A549 (cell line): ENCODE results near the gene PCNX4. TPM values are rescaled to one million over a fixed set of nuclear protein-coding genes. Genes with fewer than 3 reads are reported as not detected.

ENCODE experiments used
- ATAC-seq, 2 experiments: fragments of 200-7000 bp in 1 of 2; fragments of >200 bp in 1 of 2; cut with Nextera tagmentation in 1 of 2; cut with Tn5 transposase in 1 of 2; 3 replicates each; pipeline versions ENCODE4 v1.8.0 to v1.9.1; 2018 to 2020; ENCODE audit warnings: mild to moderate bottlenecking in 1 of 2, moderate library complexity in 1 of 2
- CTCF ChIA-PET: fragments of 300-600 bp; sonication (Branson Sonifier 250); formaldehyde crosslinking; extraction: SDS; loops from one replicate; lab custom pipeline; 2021; ENCODE audit warnings: antibody characterized with exemption, inconsistent platforms; lab: Yijun Ruan, JAX
- POLR2A ChIA-PET: fragments of 350-600 bp; formaldehyde crosslinking; extraction: SDS; loops from one replicate; lab custom pipeline; 2021; ENCODE audit warnings: antibody characterized with exemption, inconsistent platforms; lab: Yijun Ruan, JAX
- DNase-seq, 2 experiments: peaks; one replicate each; pipeline versions ENCODE4 v3.0.0 to v3.0.0-alpha.2; 2011 to 2016; ENCODE audit warnings: low read depth in 1 of 2, low spot score in 1 of 2
- FAIRE-seq: peaks from 2 replicates; lab custom pipeline; 2011; peaks lifted over from hg19 to GRCh38; lab: Jason Lieb, UNC
- H3K27ac ChIP-seq, 2 experiments: fragments of >200 bp; sonication (Bioruptor Twin); formaldehyde crosslinking; 3 replicates each; pipeline ENCODE4 v1.5.1; 2016 to 2017
- H3K4me1 ChIP-seq: fragments of >200 bp; sonication (Bioruptor Twin); formaldehyde crosslinking; 3 replicates; pipeline ENCODE4 v1.6.1; 2016
- H3K4me2 ChIP-seq: fragments of >200 bp; sonication (Bioruptor Twin); formaldehyde crosslinking; 3 replicates; pipeline ENCODE4 v1.6.1; 2016
- H3K4me3 ChIP-seq: fragments of >200 bp; sonication (Bioruptor Twin); formaldehyde crosslinking; 3 replicates; pipeline ENCODE4 v1.5.1; 2016
- H3K9me3 ChIP-seq: fragments of >200 bp; sonication (Bioruptor Twin); formaldehyde crosslinking; 3 replicates; pipeline ENCODE4 v1.6.1; 2016
- BCL3 ChIP-seq: fragments of >200 bp; sonication (Bioruptor Twin); formaldehyde crosslinking; IDR thresholded peaks from 3 replicates; pipeline ENCODE4 v1.6.1; 2016
- BHLHE40 ChIP-seq: IDR thresholded peaks from 2 replicates; pipeline ENCODE4 v1.6.1; 2012; ENCODE audit warnings: low read depth, low read length, inconsistent platforms
- CBX2 ChIP-seq: fragments of 200-600 bp; sonication (generic); IDR thresholded peaks from 2 replicates; pipeline ENCODE4 v1.6.1; 2016; ENCODE audit warnings: low read depth, mild to moderate bottlenecking, borderline replicate concordance
- CEBPB ChIP-seq, 2 experiments: fragments of >200 bp in 1 of 2; sonication (Bioruptor Twin) in 1 of 2; formaldehyde crosslinking in 1 of 2; IDR thresholded peaks; 2 replicates each; pipeline ENCODE4 v1.6.1; 2012 to 2016
- EHMT2 ChIP-seq: fragments of 200-600 bp; sonication (generic); IDR thresholded peaks from 2 replicates; pipeline ENCODE4 v1.6.1; 2016; ENCODE audit warnings: antibody characterized with exemption, low read depth, mild to moderate bottlenecking, moderate library complexity
- FOXS1 ChIP-seq: fragments of 250-450 bp; sonication (Bioruptor Pico); IDR thresholded peaks from 2 replicates; pipeline ENCODE4 v1.5.0; 2020; ENCODE audit warnings: mild to moderate bottlenecking, moderate library complexity
- HMGXB4 ChIP-seq: fragments of 250-450 bp; sonication (Bioruptor Pico); IDR thresholded peaks from 2 replicates; pipeline ENCODE4 v1.5.0; 2021; ENCODE audit warnings: mild to moderate bottlenecking, moderate library complexity, borderline replicate concordance
- JUNB ChIP-seq: fragments of >200 bp; sonication (Bioruptor Twin); formaldehyde crosslinking; IDR thresholded peaks from 2 replicates; pipeline ENCODE4 v1.6.1; 2016
- KDM1A ChIP-seq: fragments of 200-600 bp; sonication (generic); IDR thresholded peaks from 2 replicates; pipeline ENCODE4 v1.6.1; 2016; ENCODE audit warnings: low read depth, mild to moderate bottlenecking
- MYC ChIP-seq: IDR thresholded peaks from 2 replicates; pipeline ENCODE4 v1.6.1; 2012; ENCODE audit warnings: mild to moderate bottlenecking, inconsistent platforms, low read length, improper control_type of control experiment, borderline replicate concordance
- NPAS2 ChIP-seq: fragments of 250-450 bp; sonication (Bioruptor Pico); IDR thresholded peaks from 2 replicates; pipeline ENCODE4 v1.8.0; 2022; ENCODE audit warnings: mild to moderate bottlenecking, moderate library complexity, borderline replicate concordance
- PHF8 ChIP-seq: fragments of 200-600 bp; sonication (generic); IDR thresholded peaks from 2 replicates; pipeline ENCODE4 v1.6.1; 2016; ENCODE audit warnings: low read depth, mild to moderate bottlenecking, antibody characterized with exemption, moderate library complexity, borderline replicate concordance
- POLR2AphosphoS2 ChIP-seq: conservative IDR thresholded peaks from 2 replicates; pipeline ENCODE4 v1.6.1; 2012; ENCODE audit warnings: low read length, improper control_type of control experiment, inconsistent platforms
- RCOR1 ChIP-seq: fragments of 150-350 bp; IDR thresholded peaks from 2 replicates; pipeline ENCODE4 v1.6.1; 2014; ENCODE audit warnings: antibody characterized with exemption, low read length, low read depth
- REST ChIP-seq: fragments of 200-600 bp; sonication (generic); IDR thresholded peaks from 2 replicates; pipeline ENCODE4 v1.6.1; 2016; ENCODE audit warnings: antibody characterized with exemption, mild to moderate bottlenecking, moderate library complexity
- SMC3 ChIP-seq: fragments of >200 bp; sonication (Bioruptor Twin); formaldehyde crosslinking; IDR thresholded peaks from 3 replicates; pipeline ENCODE4 v1.6.1; 2018; ENCODE audit warnings: inconsistent platforms
- SREBF2 ChIP-seq: fragments of 450-650 bp; IDR thresholded peaks from 2 replicates; pipeline ENCODE4 v1.6.1; 2014; ENCODE audit warnings: mild to moderate bottlenecking, moderate library complexity
- TP53 ChIP-seq: fragments of 250-450 bp; sonication (Bioruptor Pico); IDR thresholded peaks from 2 replicates; pipeline ENCODE4 v1.5.0; 2021; ENCODE audit warnings: mild to moderate bottlenecking, moderate library complexity
- USF2 ChIP-seq: fragments of 450-650 bp; IDR thresholded peaks from 2 replicates; pipeline ENCODE4 v1.6.1; 2014; ENCODE audit warnings: antibody characterized with exemption
- ZFP36 ChIP-seq: fragments of 450-650 bp; IDR thresholded peaks from 2 replicates; pipeline ENCODE4 v1.6.1; 2014; ENCODE audit warnings: borderline replicate concordance; ENCODE audit not compliant: partially characterized antibody
- ZSCAN20 ChIP-seq: fragments of 250-450 bp; sonication (Bioruptor Pico); IDR thresholded peaks from 2 replicates; pipeline ENCODE4 v1.8.0; 2022; ENCODE audit warnings: mild to moderate bottlenecking, moderate library complexity
- WGBS: methylation state at CpG from one replicate; pipeline ENCODE4 v1.1.6; 2017; ENCODE audit errors: missing lambda C conversion rate; 5-methylcytosine and 5-hydroxymethylcytosine counted together
- polyA plus RNA-seq, 4 experiments: library from polyadenylated mRNA; depleted of rRNA in 3 of 4; stranded (reverse); fragments of >200 nt; fragmentation: RNase III in 1 of 4; extraction: RNeasy Plus Mini Kit Qiagen cat#74134 plus additional on column Dnase treatment in 1 of 4; gene quantifications; 2 replicates in 3 of 4; 3 replicates in 1 of 4; pipeline ENCODE4 v1.2.3, GENCODE V29; 2011 to 2017
- TF ChIP-seq, protein P1 (sequence below): IDR thresholded peaks from 2 replicates; pipeline ENCODE4 v1.6.1; 2012

PCNX4 gene
- polyA plus RNA-seq, 2 of the 4 experiments (the other 2 are of a cell fraction): 24.2 to 51.0 TPM

GRCh38 chr14:60102389-60102788, 10.7 kb downstream of the PCNX4 start:
- H3K4me3 ChIP-seq: no peak overlapping the region
- WGBS: 66% methylated on average over 2 of the region's 2 CpGs
- CTCF ChIA-PET: no interaction called here
- H3K27ac ChIP-seq: no peak overlapping the region
- DNase-seq (no peak), ATAC-seq (no peak), FAIRE-seq (no peak)
- POLR2A ChIA-PET: no interaction called here
- H3K4me1 ChIP-seq: no peaks in the 10 kb centered on the region
- H3K9me3 ChIP-seq: no peaks in the 10 kb centered on the region
- no peak overlapping the region for H3K4me2 ChIP-seq
- no peak for TF ChIP-seq NPAS2 (CRISPR knock-in tag)

DNA sequence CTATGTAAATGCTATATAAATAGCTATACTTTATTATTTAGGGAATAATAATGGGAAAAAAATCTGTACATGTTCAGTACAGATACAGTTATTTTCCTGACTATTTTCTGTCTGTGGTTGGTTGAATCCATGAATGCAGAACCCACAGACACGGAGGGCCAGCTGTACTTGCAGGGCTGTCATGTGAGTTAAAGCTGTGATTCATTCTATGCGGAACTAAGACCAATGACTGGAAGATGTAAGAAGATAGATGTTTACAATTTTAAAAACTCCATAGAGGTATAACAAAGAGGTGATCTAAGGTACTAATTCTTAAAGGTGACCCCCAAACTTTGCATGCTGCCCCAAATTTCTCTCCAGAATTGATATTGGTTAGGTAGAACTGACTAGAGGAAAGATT, 14.6 kb downstream of the PCNX4 start:
- DNase-seq (no peak), ATAC-seq (no peak), FAIRE-seq (no peak)
- Histone ChIP-seq H3K4me1 (no peaks in the 10 kb centered on the region), H3K9me3 (no peaks in the 10 kb centered on the region), H3K4me2 (no peak overlapping the region), H3K27ac (no peak overlapping the region), H3K4me3 (no peak overlapping the region)
- ChIA-PET POLR2A (interaction anchor here (0.6 kb wide), 1 partner anchor 143 kb away, joined by 3 read pairs; the partner anchor contains the start of gene PPM1A), CTCF (interaction anchor here (0.7 kb wide), 2 partner anchors 78 to 223 kb away, joined by 3 read pairs; no protein-coding TSS in a partner anchor)
- 82% methylated on average over 2 of the region's 2 CpGs for WGBS
- TF ChIP-seq FOXS1 (CRISPR knock-in tag) (no peak), POLR2AphosphoS2 (no peak), BHLHE40 (no peak), SREBF2 (no peak), CEBPB (IDR thresholded peaks at IDR 0.05) (no peak), EHMT2 (no peak), RCOR1 (no peak), REST (no peak), SMC3 (no peak), BCL3 (no peak), HMGXB4 (CRISPR knock-in tag) (no peak), ZFP36 (no peak), CBX2 (no peak)

GRCh38 chr14:60107477-60107876, 15.8 kb downstream of the PCNX4 start:
- ATAC-seq (no peak), FAIRE-seq (no peak), DNase-seq (no peak)
- no peak overlapping the region for H3K4me3 ChIP-seq
- H3K27ac ChIP-seq: no peak overlapping the region
- CTCF ChIA-PET: no interaction called here
- POLR2A ChIA-PET: no interaction called here
- TF ChIP-seq EHMT2 (no peak), TP53 (CRISPR knock-in tag) (no peak), JUNB (no peak), PHF8 (no peak), SMC3 (no peak), MYC (no peak), ZSCAN20 (CRISPR knock-in tag) (no peak), USF2 (no peak), KDM1A (no peak)
- TF ChIP-seq, protein P1, sequence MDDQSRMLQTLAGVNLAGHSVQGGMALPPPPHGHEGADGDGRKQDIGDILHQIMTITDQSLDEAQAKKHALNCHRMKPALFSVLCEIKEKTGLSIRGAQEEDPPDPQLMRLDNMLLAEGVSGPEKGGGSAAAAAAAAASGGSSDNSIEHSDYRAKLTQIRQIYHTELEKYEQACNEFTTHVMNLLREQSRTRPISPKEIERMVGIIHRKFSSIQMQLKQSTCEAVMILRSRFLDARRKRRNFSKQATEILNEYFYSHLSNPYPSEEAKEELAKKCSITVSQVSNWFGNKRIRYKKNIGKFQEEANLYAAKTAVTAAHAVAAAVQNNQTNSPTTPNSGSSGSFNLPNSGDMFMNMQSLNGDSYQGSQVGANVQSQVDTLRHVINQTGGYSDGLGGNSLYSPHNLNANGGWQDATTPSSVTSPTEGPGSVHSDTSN: no peak
- no peaks in the 10 kb centered on the region for H3K4me1 ChIP-seq
- no peaks in the 10 kb centered on the region for H3K9me3 ChIP-seq
- no peak overlapping the region for H3K4me2 ChIP-seq
- WGBS: 88% methylated on average over 4 of the region's 4 CpGs
